ENCODE measurements around the gene ITGA5. TPM values are rescaled to one million over a fixed set of nuclear protein-coding genes. Genes with fewer than 3 reads are reported as not detected.

Gene ITGA5
- polyA plus RNA-seq, 2 donors, result 20.0 to 42.8 TPM

- no peaks in the 10 kb centered on the region for H3K4me1 ChIP-seq (ENCODE audit: control insufficient read depth in 2 of 2, insufficient read depth in 2 of 2, low read length in 1 of 2)
- WGBS, 2 donors, result 87% methylated on average over 2 of the region's 2 CpGs
- no peaks in the 10 kb centered on the region for H3K36me3 ChIP-seq (ENCODE audit: control insufficient read depth in 2 of 2, insufficient read depth in 2 of 2, low read length in 1 of 2)
- no peak overlapping the region for H3K4me3 ChIP-seq (ENCODE audit: low read depth in 1 of 2, low read length in 2 of 2)
- H3K27me3 ChIP-seq (ENCODE audit: control insufficient read depth in 1 of 2, insufficient read depth in 2 of 2, low read length in 2 of 2), result no peaks in the 10 kb centered on the region
- no peaks in the 10 kb centered on the region for H3K9me3 ChIP-seq (ENCODE audit: control insufficient read depth in 2 of 2, insufficient read depth in 1 of 2, low read depth in 1 of 2, low read length in 1 of 2)
- no peak overlapping the region for H3K27ac ChIP-seq (ENCODE audit: low read depth in 2 of 2, low read length in 1 of 2)
Measured at GRCh38 chr12:54447917-54448316, 28.9 kb upstream of the ITGA5 start.

DNA sequence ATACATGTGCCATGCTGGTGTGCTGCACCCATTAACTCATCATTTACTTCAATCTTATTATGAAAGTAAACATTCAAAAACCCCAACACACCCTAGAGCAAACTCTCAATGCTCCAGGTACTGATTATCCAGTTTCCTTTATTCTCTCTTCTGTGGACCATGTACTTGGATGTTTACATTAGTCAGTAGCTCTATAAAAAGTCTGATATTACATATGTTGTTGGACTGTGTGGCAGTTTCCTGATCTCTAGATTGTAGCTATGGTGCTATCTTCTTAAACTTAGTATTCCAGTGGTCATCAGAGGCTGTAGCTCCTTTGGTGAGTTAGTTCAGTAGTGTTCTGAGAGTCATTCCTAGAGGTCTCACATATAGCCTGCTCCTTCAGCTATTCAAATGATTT, 25.1 kb upstream of the ITGA5 start:
- H3K36me3 ChIP-seq (ENCODE audit: control insufficient read depth in 2 of 2, insufficient read depth in 2 of 2, low read length in 1 of 2), result no peaks in the 10 kb centered on the region
- no peaks in the 10 kb centered on the region for H3K9me3 ChIP-seq (ENCODE audit: control insufficient read depth in 2 of 2, insufficient read depth in 1 of 2, low read depth in 1 of 2, low read length in 1 of 2)
- no peaks in the 10 kb centered on the region for H3K27me3 ChIP-seq (ENCODE audit: control insufficient read depth in 1 of 2, insufficient read depth in 2 of 2, low read length in 2 of 2)
- H3K4me3 ChIP-seq (ENCODE audit: low read depth in 1 of 2, low read length in 2 of 2), result no peak overlapping the region
- H3K4me1 ChIP-seq (ENCODE audit: control insufficient read depth in 2 of 2, insufficient read depth in 2 of 2, low read length in 1 of 2), result no peaks in the 10 kb centered on the region
- H3K27ac ChIP-seq (ENCODE audit: low read depth in 2 of 2, low read length in 1 of 2), result no peak overlapping the region

- no peak overlapping the region for H3K27ac ChIP-seq (ENCODE audit: low read depth in 2 of 2, low read length in 1 of 2)
- H3K27me3 ChIP-seq (ENCODE audit: control insufficient read depth in 1 of 2, insufficient read depth in 2 of 2, low read length in 2 of 2), result no peaks in the 10 kb centered on the region
- 88 to 94% methylated on average over 4 of the region's 4 CpGs for WGBS, 2 donors
- H3K9me3 ChIP-seq (ENCODE audit: control insufficient read depth in 2 of 2, insufficient read depth in 1 of 2, low read depth in 1 of 2, low read length in 1 of 2), result no peaks in the 10 kb centered on the region
- H3K4me1 ChIP-seq (ENCODE audit: control insufficient read depth in 2 of 2, insufficient read depth in 2 of 2, low read length in 1 of 2), result no peaks in the 10 kb centered on the region
- no peak overlapping the region for H3K4me3 ChIP-seq (ENCODE audit: low read depth in 1 of 2, low read length in 2 of 2)
- no peaks in the 10 kb centered on the region for H3K36me3 ChIP-seq (ENCODE audit: control insufficient read depth in 2 of 2, insufficient read depth in 2 of 2, low read length in 1 of 2)
Measured at GRCh38 chr12:54443446-54443845, 24.4 kb upstream of the ITGA5 start.

GRCh38 chr12:54442961-54443360, 23.9 kb upstream of the ITGA5 start:
- no peaks in the 10 kb centered on the region for H3K27me3 ChIP-seq (ENCODE audit: control insufficient read depth in 1 of 2, insufficient read depth in 2 of 2, low read length in 2 of 2)
- no peak overlapping the region for H3K27ac ChIP-seq (ENCODE audit: low read depth in 2 of 2, low read length in 1 of 2)
- 46 to 70% methylated on average over 1 of the region's 1 CpG for WGBS, 2 donors
- H3K4me1 ChIP-seq (ENCODE audit: control insufficient read depth in 2 of 2, insufficient read depth in 2 of 2, low read length in 1 of 2), result no peaks in the 10 kb centered on the region
- no peaks in the 10 kb centered on the region for H3K9me3 ChIP-seq (ENCODE audit: control insufficient read depth in 2 of 2, insufficient read depth in 1 of 2, low read depth in 1 of 2, low read length in 1 of 2)
- H3K36me3 ChIP-seq (ENCODE audit: control insufficient read depth in 2 of 2, insufficient read depth in 2 of 2, low read length in 1 of 2), result no peaks in the 10 kb centered on the region
- H3K4me3 ChIP-seq (ENCODE audit: low read depth in 1 of 2, low read length in 2 of 2), result no peak overlapping the region

DNA sequence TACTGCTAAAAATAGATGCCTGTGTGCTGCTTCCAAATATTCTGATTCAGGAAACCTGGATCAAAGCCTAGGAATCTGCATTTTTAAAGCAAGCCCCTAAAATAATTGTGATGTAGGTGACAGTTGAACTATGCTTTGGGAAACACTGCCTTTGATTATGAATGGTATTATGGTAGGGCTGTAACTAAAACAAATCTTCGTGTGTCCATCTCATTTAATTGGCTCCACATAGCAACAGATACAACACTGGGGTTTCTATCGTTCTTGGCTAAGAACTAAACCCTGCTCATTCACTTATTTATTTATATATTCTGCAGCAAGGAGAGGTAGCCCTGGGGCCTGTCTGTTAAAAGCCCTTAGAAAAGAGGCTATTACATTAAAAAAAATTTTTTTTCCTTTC, 23.0 kb upstream of the ITGA5 start:
- Histone ChIP-seq H3K27me3 (ENCODE audit: control insufficient read depth in 1 of 2, insufficient read depth in 2 of 2, low read length in 2 of 2) (no peaks in the 10 kb centered on the region), H3K36me3 (ENCODE audit: control insufficient read depth in 2 of 2, insufficient read depth in 2 of 2, low read length in 1 of 2) (no peaks in the 10 kb centered on the region), H3K4me1 (ENCODE audit: control insufficient read depth in 2 of 2, insufficient read depth in 2 of 2, low read length in 1 of 2) (no peaks in the 10 kb centered on the region), H3K4me3 (ENCODE audit: low read depth in 1 of 2, low read length in 2 of 2) (no peak overlapping the region), H3K9me3 (ENCODE audit: control insufficient read depth in 2 of 2, insufficient read depth in 1 of 2, low read depth in 1 of 2, low read length in 1 of 2) (no peaks in the 10 kb centered on the region), H3K27ac (ENCODE audit: low read depth in 2 of 2, low read length in 1 of 2) (no peak overlapping the region)
- WGBS, 2 donors, result 24 to 35% methylated on average over 2 of the region's 2 CpGs

- Histone ChIP-seq H3K27ac (ENCODE audit: low read depth in 2 of 2, low read length in 1 of 2) (no peak overlapping the region), H3K36me3 (ENCODE audit: control insufficient read depth in 2 of 2, insufficient read depth in 2 of 2, low read length in 1 of 2) (no peaks in the 10 kb centered on the region), H3K4me3 (ENCODE audit: low read depth in 1 of 2, low read length in 2 of 2) (no peak overlapping the region), H3K9me3 (ENCODE audit: control insufficient read depth in 2 of 2, insufficient read depth in 1 of 2, low read depth in 1 of 2, low read length in 1 of 2) (no peaks in the 10 kb centered on the region), H3K4me1 (ENCODE audit: control insufficient read depth in 2 of 2, insufficient read depth in 2 of 2, low read length in 1 of 2) (no peaks in the 10 kb centered on the region), H3K27me3 (ENCODE audit: control insufficient read depth in 1 of 2, insufficient read depth in 2 of 2, low read length in 2 of 2) (no peaks in the 10 kb centered on the region)
- WGBS, 2 donors, result 39% methylated on average over 10 of the region's 10 CpGs
Measured at GRCh38 chr12:54439521-54440255, 20.6 kb upstream of the ITGA5 start.

DNA sequence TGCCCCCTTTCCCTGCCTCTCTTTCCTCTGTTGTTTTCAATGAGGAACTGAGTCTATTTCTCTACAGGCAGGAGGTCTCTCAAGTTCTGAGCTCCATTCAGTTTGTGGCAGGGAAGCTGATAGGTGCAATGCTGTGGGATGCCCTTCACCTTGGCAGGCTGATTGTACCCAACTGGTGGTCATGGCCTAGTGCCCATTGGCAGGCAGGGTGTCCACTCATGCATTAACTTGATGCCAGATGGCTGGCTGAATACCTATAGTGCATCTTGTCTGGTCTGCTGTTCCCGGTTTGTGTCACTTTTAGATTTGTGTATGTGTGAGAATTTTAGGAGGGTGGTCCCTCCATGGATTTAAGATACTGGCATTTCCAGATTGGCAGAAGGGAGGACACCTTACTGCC, 20.0 kb upstream of the ITGA5 start:
- Histone ChIP-seq H3K27me3 (ENCODE audit: control insufficient read depth in 1 of 2, insufficient read depth in 2 of 2, low read length in 2 of 2) (no peaks in the 10 kb centered on the region), H3K36me3 (ENCODE audit: control insufficient read depth in 2 of 2, insufficient read depth in 2 of 2, low read length in 1 of 2) (no peaks in the 10 kb centered on the region), H3K4me3 (ENCODE audit: low read depth in 1 of 2, low read length in 2 of 2) (no peak overlapping the region), H3K27ac (ENCODE audit: low read depth in 2 of 2, low read length in 1 of 2) (no peak overlapping the region), H3K9me3 (ENCODE audit: control insufficient read depth in 2 of 2, insufficient read depth in 1 of 2, low read depth in 1 of 2, low read length in 1 of 2) (no peaks in the 10 kb centered on the region), H3K4me1 (ENCODE audit: control insufficient read depth in 2 of 2, insufficient read depth in 2 of 2, low read length in 1 of 2) (no peaks in the 10 kb centered on the region)
- WGBS, 2 donors, result 85 to 88% methylated on average over 1 of the region's 1 CpG

DNA sequence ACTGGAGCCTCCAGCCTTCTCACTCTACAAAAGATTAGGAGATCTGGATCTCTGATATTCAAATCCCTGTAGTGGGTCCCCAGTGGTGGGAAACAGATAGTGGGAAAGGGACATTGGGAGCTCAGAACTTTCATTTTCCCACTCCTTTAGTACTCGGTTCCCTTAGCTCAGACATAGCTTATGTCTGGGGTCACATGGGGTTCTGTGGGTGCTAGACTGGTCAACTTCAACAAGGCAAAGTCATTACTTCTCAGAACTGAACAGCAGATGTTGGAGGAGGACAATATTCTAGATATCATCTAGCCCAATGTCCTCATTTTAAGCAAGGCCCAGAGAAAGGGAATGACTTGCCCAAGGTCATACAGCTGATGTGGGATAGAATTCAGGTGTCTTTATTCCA, 19.5 kb upstream of the ITGA5 start:
- H3K27me3 ChIP-seq (ENCODE audit: control insufficient read depth in 1 of 2, insufficient read depth in 2 of 2, low read length in 2 of 2), result no peaks in the 10 kb centered on the region
- WGBS, 2 donors, result 70 to 82% methylated on average over 1 of the region's 1 CpG
- H3K27ac ChIP-seq (ENCODE audit: low read depth in 2 of 2, low read length in 1 of 2), result no peak overlapping the region
- no peaks in the 10 kb centered on the region for H3K9me3 ChIP-seq (ENCODE audit: control insufficient read depth in 2 of 2, insufficient read depth in 1 of 2, low read depth in 1 of 2, low read length in 1 of 2)
- H3K4me3 ChIP-seq (ENCODE audit: low read depth in 1 of 2, low read length in 2 of 2), result no peak overlapping the region
- H3K4me1 ChIP-seq (ENCODE audit: control insufficient read depth in 2 of 2, insufficient read depth in 2 of 2, low read length in 1 of 2), result no peaks in the 10 kb centered on the region
- no peaks in the 10 kb centered on the region for H3K36me3 ChIP-seq (ENCODE audit: control insufficient read depth in 2 of 2, insufficient read depth in 2 of 2, low read length in 1 of 2)

GRCh38 chr12:54437697-54438096, 18.6 kb upstream of the ITGA5 start:
- Histone ChIP-seq H3K9me3 (ENCODE audit: control insufficient read depth in 2 of 2, insufficient read depth in 1 of 2, low read depth in 1 of 2, low read length in 1 of 2) (no peaks in the 10 kb centered on the region), H3K27me3 (ENCODE audit: control insufficient read depth in 1 of 2, insufficient read depth in 2 of 2, low read length in 2 of 2) (no peaks in the 10 kb centered on the region), H3K36me3 (ENCODE audit: control insufficient read depth in 2 of 2, insufficient read depth in 2 of 2, low read length in 1 of 2) (no peaks in the 10 kb centered on the region), H3K4me3 (ENCODE audit: low read depth in 1 of 2, low read length in 2 of 2) (no peak overlapping the region), H3K4me1 (ENCODE audit: control insufficient read depth in 2 of 2, insufficient read depth in 2 of 2, low read length in 1 of 2) (peaks cover 0 to 2% of the 10 kb centered on the region in 2 donors), H3K27ac (ENCODE audit: low read depth in 2 of 2, low read length in 1 of 2) (no peak overlapping the region)
- WGBS, 2 donors, result 88 to 92% methylated on average over 3 of the region's 3 CpGs

DNA sequence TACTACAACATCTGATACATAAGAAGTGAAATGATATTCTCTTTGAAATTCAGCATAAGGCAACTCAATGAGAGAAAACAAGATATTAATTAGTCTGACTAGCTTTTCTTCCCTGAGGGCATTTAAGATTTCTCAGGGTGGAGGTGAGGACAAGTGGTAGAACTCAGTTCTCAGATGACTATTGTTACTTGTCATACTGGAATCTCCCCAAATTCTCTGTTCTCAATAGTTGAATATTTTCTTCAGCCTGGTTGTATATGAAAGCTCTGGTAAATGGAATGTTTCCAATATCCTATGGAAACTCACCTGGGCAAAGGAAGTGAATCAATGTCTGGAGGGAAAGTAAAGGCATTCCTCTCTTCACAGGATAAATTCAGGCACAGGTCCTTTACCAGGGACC, 18.2 kb upstream of the ITGA5 start:
- Histone ChIP-seq H3K4me3 (ENCODE audit: low read depth in 1 of 2, low read length in 2 of 2) (no peak overlapping the region), H3K36me3 (ENCODE audit: control insufficient read depth in 2 of 2, insufficient read depth in 2 of 2, low read length in 1 of 2) (no peaks in the 10 kb centered on the region), H3K4me1 (ENCODE audit: control insufficient read depth in 2 of 2, insufficient read depth in 2 of 2, low read length in 1 of 2) (peaks cover 3 to 5% of the 10 kb centered on the region in 2 donors)

More for the DNA sequence above, 18.2 kb upstream of the ITGA5 start:
- H3K27me3 ChIP-seq (ENCODE audit: control insufficient read depth in 1 of 2, insufficient read depth in 2 of 2, low read length in 2 of 2), result no peaks in the 10 kb centered on the region
- no peak overlapping the region for H3K27ac ChIP-seq (ENCODE audit: low read depth in 2 of 2, low read length in 1 of 2)
- H3K9me3 ChIP-seq (ENCODE audit: control insufficient read depth in 2 of 2, insufficient read depth in 1 of 2, low read depth in 1 of 2, low read length in 1 of 2), result no peaks in the 10 kb centered on the region

Measured in esophagus (tissue), 2 donors.